HEK293T (cell line): ENCODE measurements around the gene ZNF385C.

Experiments used
- CTCF ChIA-PET: fragments of 350-600 bp; formaldehyde crosslinking; extraction: SDS; loops from one replicate; lab custom pipeline; 2021; ENCODE audit warnings: antibody characterized with exemption, inconsistent platforms; lab: Yijun Ruan, JAX
- POLR2A ChIA-PET: fragments of 350-600 bp; formaldehyde crosslinking; extraction: SDS; loops from one replicate; lab custom pipeline; 2020; ENCODE audit warnings: antibody characterized with exemption, inconsistent platforms; lab: Yijun Ruan, JAX
- DNase-seq: peaks from one replicate; pipeline ENCODE4 v3.0.0; 2012; ENCODE audit warnings: mixed read lengths; ENCODE audit errors: extremely low spot score
- ARNT ChIP-seq: fragments of 450-650 bp; IDR thresholded peaks from 2 replicates; pipeline ENCODE4 v1.6.1; 2017; ENCODE audit warnings: mild to moderate bottlenecking
- BHLHE40 ChIP-seq: fragments of 450-650 bp; IDR thresholded peaks from 2 replicates; pipeline ENCODE4 v1.6.1; 2016; ENCODE audit warnings: mild to moderate bottlenecking, moderate library complexity, borderline replicate concordance
- CTBP1 ChIP-seq: fragments of 450-650 bp; IDR thresholded peaks from 2 replicates; pipeline ENCODE4 v1.6.1; 2016; ENCODE audit warnings: borderline replicate concordance
- ELF4 ChIP-seq: fragments of 450-650 bp; IDR thresholded peaks from 2 replicates; pipeline ENCODE4 v1.6.1; 2017; ENCODE audit warnings: antibody characterized with exemption
- FOXA1 ChIP-seq: fragments of 450-650 bp; IDR thresholded peaks from 2 replicates; pipeline ENCODE4 v1.6.1; 2016; ENCODE audit warnings: mild to moderate bottlenecking
- FOXK2 ChIP-seq: fragments of 450-650 bp; IDR thresholded peaks from 2 replicates; pipeline ENCODE4 v1.6.1; 2016; ENCODE audit warnings: mild to moderate bottlenecking
- FOXM1 ChIP-seq: fragments of 450-650 bp; IDR thresholded peaks from 2 replicates; pipeline ENCODE4 v1.6.1; 2017; ENCODE audit warnings: mild to moderate bottlenecking, borderline replicate concordance
- HDGF ChIP-seq: fragments of 450-650 bp; IDR thresholded peaks from 2 replicates; pipeline ENCODE4 v1.6.1; 2017; ENCODE audit warnings: antibody characterized with exemption, borderline replicate concordance
- L3MBTL2 ChIP-seq: fragments of 450-650 bp; conservative IDR thresholded peaks from 2 replicates; pipeline ENCODE4 v1.6.1; 2016; ENCODE audit warnings: mild to moderate bottlenecking
- LEF1 ChIP-seq: fragments of 450-650 bp; IDR thresholded peaks from 2 replicates; pipeline ENCODE4 v1.6.1; 2017; ENCODE audit warnings: mild to moderate bottlenecking, borderline replicate concordance
- NFRKB ChIP-seq: fragments of 450-650 bp; IDR thresholded peaks from 2 replicates; pipeline ENCODE4 v1.6.1; 2016; ENCODE audit warnings: mild to moderate bottlenecking, moderate library complexity
- PKNOX1 ChIP-seq: fragments of 450-650 bp; IDR thresholded peaks from 2 replicates; pipeline ENCODE4 v1.6.1; 2016
- SP1 ChIP-seq: fragments of 450-650 bp; IDR thresholded peaks from 2 replicates; pipeline ENCODE4 v1.6.1; 2017
- SUZ12 ChIP-seq: fragments of 450-650 bp; IDR thresholded peaks from 2 replicates; pipeline ENCODE4 v1.6.1; 2016; ENCODE audit warnings: mild to moderate bottlenecking
- TARDBP ChIP-seq: fragments of 450-650 bp; IDR thresholded peaks from 2 replicates; pipeline ENCODE4 v1.6.1; 2016
- ZNF384 ChIP-seq: fragments of 450-650 bp; IDR thresholded peaks from 2 replicates; pipeline ENCODE4 v1.6.1; 2016

ZNF385C gene

GRCh38 chr17:42061646-42062487 lies 36.4 kb downstream of the ZNF385C start:
- ChIA-PET CTCF (no interaction called here), POLR2A (no interaction called here)
- DNase-seq, result no peak
- TF ChIP-seq ZNF384, result no peak

GRCh38 chr17:42060231-42060630 lies 38.0 kb downstream of the ZNF385C start:
- CTCF ChIA-PET, result no interaction called here
- no peak for DNase-seq
- TF ChIP-seq HDGF, result no peak
- no peak for TF ChIP-seq PKNOX1
- TF ChIP-seq FOXK2, result no peak
- no peak for TF ChIP-seq CTBP1
- TF ChIP-seq LEF1, result no peak
- TF ChIP-seq FOXM1, result no peak
- POLR2A ChIA-PET, result interaction anchor here (1.4 kb wide), 1 partner anchor 43 kb away, joined by 6 read pairs; the partner anchor contains the start of gene DNAJC7

- DNase-seq, result no peak
Measured at GRCh38 chr17:42059815-42060214, 38.5 kb downstream of the ZNF385C start.

GRCh38 chr17:42058063-42058462 lies 40.2 kb downstream of the ZNF385C start:
- CTCF ChIA-PET, result no interaction called here
- POLR2A ChIA-PET, result no interaction called here
- TF ChIP-seq BHLHE40 (no peak), FOXA1 (no peak), HDGF (no peak), SUZ12 (no peak), PKNOX1 (no peak)
- no peak for DNase-seq

More at GRCh38 chr17:42059815-42060214, 38.5 kb downstream of the ZNF385C start:
- CTCF ChIA-PET, result interaction anchor here (1.6 kb wide), 1 partner anchor 8 kb away, joined by 4 read pairs; no protein-coding TSS in a partner anchor
- POLR2A ChIA-PET, result interaction anchor here (1.4 kb wide), 1 partner anchor 42 kb away, joined by 6 read pairs; the partner anchor contains the start of gene DNAJC7
- TF ChIP-seq SUZ12 (no peak), HDGF (no peak), TARDBP (no peak), ZNF384 (no peak), LEF1 (no peak), CTBP1 (no peak), FOXM1 (no peak), SP1 (no peak), NFRKB (no peak)

GRCh38 chr17:42056635-42057034 lies 41.6 kb downstream of the ZNF385C start:
- ChIA-PET CTCF (no interaction called here), POLR2A (interaction anchor here (2.0 kb wide), 1 partner anchor 39 kb away, joined by 11 read pairs; the partner anchor contains the start of gene DNAJC7)
- TF ChIP-seq ARNT, result no peak
- TF ChIP-seq NFRKB, result no peak
- no peak for DNase-seq

- ChIA-PET POLR2A (interaction anchor here (2.0 kb wide), 1 partner anchor 38 kb away, joined by 11 read pairs; the partner anchor contains the start of gene DNAJC7), CTCF (interaction anchor here (0.6 to 1.1 kb wide), 2 partner anchors 34 to 46 kb away, joined by 3 read pairs; no protein-coding TSS in a partner anchor)
- DNase-seq, result no peak
- TF ChIP-seq SUZ12 (no peak), TARDBP (no peak), NFRKB (no peak), CTBP1 (no peak), LEF1 (no peak), L3MBTL2 (no peak), ARNT (no peak), PKNOX1 (no peak), FOXA1 (no peak), BHLHE40 (no peak), FOXK2 (no peak), FOXM1 (no peak), HDGF (no peak), ELF4 (no peak), SP1 (no peak), ZNF384 (no peak)
Measured at GRCh38 chr17:42055496-42055895, 42.8 kb downstream of the ZNF385C start.

GRCh38 chr17:42055027-42055426 lies 43.2 kb downstream of the ZNF385C start:
- no peak for DNase-seq
- POLR2A ChIA-PET, result interaction anchor here (2.0 kb wide), 1 partner anchor 37 kb away, joined by 11 read pairs; the partner anchor contains the start of gene DNAJC7
- CTCF ChIA-PET, result interaction anchor here (1.1 kb wide), 2 partner anchors 10 to 46 kb away, joined by 3 read pairs; no protein-coding TSS in a partner anchor
- TF ChIP-seq SP1 (no peak), LEF1 (no peak), SUZ12 (no peak), ZNF384 (no peak), CTBP1 (no peak), FOXA1 (no peak), HDGF (no peak), FOXK2 (no peak), ARNT (no peak), BHLHE40 (no peak), PKNOX1 (no peak), ELF4 (no peak), FOXM1 (no peak), TARDBP (no peak), NFRKB (no peak), L3MBTL2 (no peak)
